ENCODE results near the gene NDUFA1. TPM values are rescaled to one million over a fixed set of nuclear protein-coding genes. Genes with fewer than 3 reads are reported as not detected.
"Not testable (repeated sequence)": the region's sequence is repeated elsewhere in the genome, so short reads cannot be mapped to it uniquely, and the experiment has no call there.

Gene NDUFA1
- total RNA-seq, 2 experiments from 2014 or later = 105 to 107 TPM

DNA sequence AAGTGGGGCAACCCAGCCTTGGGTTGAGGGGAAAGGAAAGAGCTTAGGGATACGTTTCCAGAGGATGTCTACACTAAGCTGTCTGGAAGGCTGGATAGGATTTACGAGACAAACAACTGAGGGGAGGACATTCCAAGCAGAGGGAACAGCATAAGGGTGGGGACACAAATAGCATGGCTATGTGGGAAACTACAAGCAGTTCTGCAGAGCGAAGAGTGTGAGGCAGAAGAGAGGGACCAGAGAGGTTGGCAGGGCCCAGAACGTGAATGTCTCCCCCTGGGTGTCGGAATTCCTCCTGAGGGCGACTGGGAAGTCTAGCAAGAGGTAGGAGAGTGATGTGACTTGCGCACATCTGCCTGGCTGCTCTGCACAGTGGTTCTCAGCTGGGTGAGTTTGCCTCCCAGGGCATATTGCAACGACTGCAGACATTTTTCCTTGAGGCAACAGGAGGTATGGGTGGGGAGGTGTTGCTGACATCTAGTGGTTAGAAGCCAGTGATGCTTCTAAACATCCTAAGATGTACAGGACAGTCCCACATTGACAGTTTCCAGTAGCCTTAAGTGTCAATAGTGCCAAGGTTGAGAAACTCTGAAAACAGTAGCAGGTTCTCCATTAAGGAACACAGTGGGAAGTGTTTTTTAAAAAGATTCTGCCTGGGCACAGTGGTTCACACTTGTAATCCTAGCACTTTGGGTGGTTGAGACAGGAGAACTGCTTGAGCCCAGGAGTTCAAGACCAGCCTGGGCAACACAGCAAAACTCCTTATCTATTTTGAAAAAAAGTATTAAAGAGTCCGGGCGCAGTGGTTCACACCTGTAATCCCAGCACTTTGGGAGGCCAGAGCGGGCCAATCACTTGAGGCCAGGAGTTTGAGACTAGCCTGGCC lies 9.2 kb downstream of the NDUFA1 start:
- Mint-ChIP-seq H3K9me3 (no peaks in the 10 kb centered on the region), H3K27me3 (ENCODE audit: low read depth) (no peaks in the 10 kb centered on the region), H3K4me1 (ENCODE audit: low read depth) (peaks cover 15% of the 10 kb centered on the region), H3K36me3 (ENCODE audit: low read depth) (peaks cover 3% of the 10 kb centered on the region), H3K4me3 (no peak overlapping the region), H3K27ac (no peak overlapping the region)
- CTCF ChIA-PET = interaction anchor here (0.6 to 1.6 kb wide), 3 partner anchors 11 to 122 kb away, joined by 3 to 5 read pairs (median 4); partner anchors contain the start of gene SOWAHD
- intact Hi-C loops (cut with micrococcal nuclease) = loop anchor here (1.0 kb wide), 4 partner anchors 9 to 364 kb away; partner anchors contain the start of genes NDUFA1, RNF113A and RPL39
- peak; percentile 41 for DNase-seq

DNA sequence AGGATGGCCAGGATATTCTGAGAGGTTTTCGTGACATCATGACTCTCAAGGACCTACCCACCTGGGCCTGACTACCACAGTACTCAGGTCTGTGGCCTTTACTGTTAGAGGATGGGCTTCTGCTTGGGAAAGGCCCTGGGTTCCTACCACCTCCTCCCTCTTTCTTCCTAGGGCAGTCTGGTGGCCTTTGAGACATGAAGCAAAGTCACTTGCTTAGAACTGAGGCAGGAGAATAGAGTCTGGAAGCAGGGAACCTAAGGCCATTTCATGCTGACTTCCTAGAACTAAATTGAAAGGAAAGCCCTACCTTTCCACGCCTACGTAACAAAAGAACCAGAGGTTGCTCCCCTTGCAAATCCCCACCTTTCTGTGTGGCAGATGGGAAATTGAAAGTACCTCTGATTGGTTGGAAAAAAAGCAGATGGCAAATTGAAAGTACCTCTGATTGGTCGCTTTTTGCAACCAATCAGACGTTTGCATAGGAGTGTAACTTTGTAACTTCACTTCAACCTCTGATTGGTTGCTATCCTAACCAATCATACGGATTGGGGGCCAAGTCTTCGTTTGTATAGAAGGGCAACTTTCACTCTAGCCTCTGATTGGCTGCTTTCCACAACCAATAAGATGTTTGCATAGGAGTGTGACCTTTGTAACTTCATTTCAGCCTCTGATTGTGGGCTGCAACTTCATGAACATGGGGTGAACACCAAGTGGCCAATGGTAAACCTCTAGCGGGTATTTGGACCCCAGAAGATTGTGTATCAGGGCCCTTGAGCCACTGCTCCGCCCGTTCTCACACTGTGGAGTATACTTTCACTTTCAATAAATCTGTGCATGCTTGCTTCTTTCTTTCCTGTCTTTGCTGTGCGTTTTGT lies 14.2 kb downstream of the NDUFA1 start:
- peak; percentile 9 for DNase-seq
- H3K4me1 Mint-ChIP-seq (ENCODE audit: low read depth) = peaks cover 12% of the 10 kb centered on the region
- no peaks in the 10 kb centered on the region for H3K27me3 Mint-ChIP-seq (ENCODE audit: low read depth)
- H3K36me3 Mint-ChIP-seq (ENCODE audit: low read depth) = no peaks in the 10 kb centered on the region
- H3K9me3 Mint-ChIP-seq = no peaks in the 10 kb centered on the region
- intact Hi-C loops (cut with micrococcal nuclease) = no loop called here
- peak overlapping the region; percentile 6 for H3K4me3 Mint-ChIP-seq
- no peak overlapping the region for H3K27ac Mint-ChIP-seq
- CTCF ChIA-PET = interaction anchor here (2.0 kb wide), 1 partner anchor 7 kb away, joined by 12 read pairs; no protein-coding TSS in a partner anchor

DNA sequence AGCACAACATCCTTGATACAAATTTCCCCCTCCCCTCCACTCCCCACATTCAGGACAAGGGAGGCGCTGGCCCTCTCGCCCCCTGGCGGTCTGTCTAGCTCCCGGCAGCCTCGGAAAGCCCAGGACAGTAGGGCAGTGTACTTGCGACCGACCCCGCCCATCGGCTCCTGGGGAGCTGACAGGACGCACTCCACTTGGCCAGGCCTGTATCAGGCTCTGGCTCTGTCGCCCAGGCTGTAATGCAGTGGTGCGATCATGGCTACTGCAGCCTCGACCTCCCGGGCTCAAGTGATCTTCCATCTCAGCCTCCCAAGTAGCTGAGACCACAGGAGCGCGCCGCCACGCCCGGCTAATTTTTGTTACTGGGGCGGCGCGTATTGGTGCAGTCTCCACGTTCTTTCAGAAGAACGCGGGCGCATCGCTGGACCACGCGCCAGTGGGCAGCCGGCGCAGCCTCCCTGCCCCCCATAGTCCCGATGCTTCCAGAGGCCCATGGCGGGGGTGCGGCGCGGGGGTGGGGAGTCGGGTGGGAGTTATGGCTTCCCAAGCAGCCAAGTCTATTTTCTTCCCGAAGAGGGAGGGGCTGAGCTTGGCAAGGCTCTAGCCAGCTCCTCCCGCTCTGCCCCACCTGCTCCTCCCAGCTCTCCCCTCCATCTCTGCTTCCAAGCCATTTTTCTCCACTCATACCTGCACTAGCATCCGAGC lies 16.2 kb downstream of the NDUFA1 start:
- CTCF ChIA-PET = interaction anchor here (0.6 to 2.0 kb wide), 20 partner anchors 8 to 633 kb away, joined by 3 to 12 read pairs (median 4); partner anchors contain the start of genes AKAP14, RPL39 and UPF3B
- Mint-ChIP-seq H3K4me1 (ENCODE audit: low read depth) (peaks cover 10% of the 10 kb centered on the region), H3K27me3 (ENCODE audit: low read depth) (no peaks in the 10 kb centered on the region), H3K9me3 (no peaks in the 10 kb centered on the region), H3K36me3 (ENCODE audit: low read depth) (no peaks in the 10 kb centered on the region), H3K4me3 (peak overlapping the region; percentile 42), H3K27ac (no peak overlapping the region)
- DNase-seq = peak; percentile 72
- intact Hi-C loops (cut with micrococcal nuclease) = no loop called here

DNA sequence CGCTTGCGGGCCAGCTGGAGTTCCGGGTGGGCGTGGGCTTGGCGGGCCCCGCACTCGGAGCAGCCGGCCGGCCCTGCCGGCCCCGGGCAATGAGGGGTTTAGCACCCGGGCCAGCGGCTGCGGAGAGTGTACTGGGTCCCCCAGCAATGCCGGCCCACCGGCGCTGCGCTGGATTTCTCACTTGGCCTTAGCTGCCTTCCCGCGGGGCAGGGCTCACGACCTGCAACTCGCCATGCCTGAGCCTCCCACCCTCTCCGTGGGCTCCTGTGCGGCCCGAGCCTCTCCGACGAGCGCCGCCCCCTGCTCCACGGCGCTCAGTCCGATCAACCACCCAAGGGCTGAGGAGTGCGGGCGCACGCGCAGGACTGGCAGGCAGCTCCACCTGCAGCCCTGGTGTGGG lies 19.0 kb downstream of the NDUFA1 start:
- H3K4me3 Mint-ChIP-seq; CTCF ChIA-PET; H3K9me3 Mint-ChIP-seq; H3K36me3 Mint-ChIP-seq (ENCODE audit: low read depth); H3K27ac Mint-ChIP-seq; intact Hi-C loops (cut with micrococcal nuclease); H3K27me3 Mint-ChIP-seq (ENCODE audit: low read depth); DNase-seq: not testable (repeated sequence)
- H3K4me1 Mint-ChIP-seq (ENCODE audit: low read depth) = peaks cover 10% of the 10 kb centered on the region

DNA sequence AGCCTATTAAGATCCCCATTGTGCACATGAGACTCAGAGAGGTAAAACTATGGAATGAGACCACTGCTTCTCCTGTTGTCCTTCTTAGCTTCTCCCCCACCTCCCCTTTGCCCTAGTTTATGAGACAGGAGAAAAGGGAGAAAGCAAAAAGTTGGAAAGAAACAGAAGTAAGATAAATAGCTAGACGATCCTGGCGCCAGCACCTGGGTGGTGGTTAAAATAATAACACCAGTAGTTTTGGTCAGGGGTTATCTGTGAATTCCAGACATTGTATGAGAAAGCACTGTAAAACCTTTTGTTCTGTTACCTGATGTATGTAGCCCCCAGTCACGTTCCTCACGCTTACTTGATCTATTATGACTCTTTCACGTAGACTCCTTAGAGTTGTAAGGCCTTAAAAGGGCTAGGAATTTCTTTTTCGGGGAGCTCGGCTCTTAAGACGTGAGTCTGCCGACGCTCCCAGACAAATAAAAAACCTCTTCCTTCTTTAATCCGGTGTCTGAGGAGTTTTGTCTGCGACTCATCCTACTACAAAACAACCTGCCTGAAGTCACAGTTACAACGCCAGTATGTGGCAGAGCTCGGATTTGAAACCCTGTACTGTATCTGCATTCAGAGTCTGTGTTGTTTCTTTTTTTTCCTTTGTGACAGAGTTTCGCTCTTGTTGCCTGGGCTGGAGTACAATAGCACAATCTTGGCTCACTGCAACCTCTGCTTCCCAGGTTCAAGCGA lies 20.5 kb downstream of the NDUFA1 start:
- CTCF ChIA-PET = interaction anchor here (0.6 to 0.7 kb wide), 3 partner anchors 12 to 380 kb away, joined by 3 to 4 read pairs (median 3); no protein-coding TSS in a partner anchor
- H3K4me1 Mint-ChIP-seq (ENCODE audit: low read depth); H3K9me3 Mint-ChIP-seq; H3K27ac Mint-ChIP-seq; H3K36me3 Mint-ChIP-seq (ENCODE audit: low read depth); H3K27me3 Mint-ChIP-seq (ENCODE audit: low read depth); DNase-seq; intact Hi-C loops (cut with micrococcal nuclease); H3K4me3 Mint-ChIP-seq: not testable (repeated sequence)

DNA sequence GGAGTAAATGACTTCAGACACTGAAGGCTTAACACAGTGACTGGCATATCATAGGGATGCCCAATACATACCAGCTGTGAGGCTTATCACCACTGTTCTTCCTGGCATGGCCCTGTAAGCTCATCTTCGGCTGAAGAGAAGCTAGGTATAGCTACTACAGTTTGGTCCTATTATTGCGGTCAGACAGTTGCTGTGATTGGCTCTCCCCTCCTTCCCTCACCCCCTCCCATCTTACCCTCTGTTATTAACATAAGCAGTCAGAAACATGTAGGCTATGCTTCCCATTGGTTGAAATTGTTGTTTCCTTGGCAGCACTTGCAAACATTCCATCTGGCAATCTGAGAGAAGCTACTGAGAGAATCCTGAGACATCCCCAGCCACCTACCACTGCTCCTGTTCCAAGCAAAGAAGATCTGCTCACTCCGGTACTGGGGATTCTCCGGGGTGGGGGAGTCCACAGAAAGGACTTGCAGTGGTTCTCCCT lies 24.3 kb downstream of the NDUFA1 start, which contains the start of gene AKAP14:
Gene AKAP14, plus strand, starts transcription at position 51 of the 484 bp plus-strand sequence. CDS start 7,331 bp downstream, outside the sequence.
- H3K9me3 Mint-ChIP-seq = no peaks in the 10 kb centered on the region
- DNase-seq = no peak
- intact Hi-C loops (cut with micrococcal nuclease) = no loop called here
- no peak within 1 kb of the TSS for H3K27ac Mint-ChIP-seq
- H3K27me3 Mint-ChIP-seq (ENCODE audit: low read depth) = no peaks in the 10 kb centered on the region
- H3K36me3 Mint-ChIP-seq (ENCODE audit: low read depth) = no peaks in the 10 kb centered on the region
- CTCF ChIA-PET = interaction anchor here (0.8 kb wide), 1 partner anchor 8 kb away, joined by 3 read pairs; no protein-coding TSS in a partner anchor
- H3K4me1 Mint-ChIP-seq (ENCODE audit: low read depth) = peaks cover 2% of the 10 kb centered on the region
- no peak within 1 kb of the TSS for H3K4me3 Mint-ChIP-seq

DNA sequence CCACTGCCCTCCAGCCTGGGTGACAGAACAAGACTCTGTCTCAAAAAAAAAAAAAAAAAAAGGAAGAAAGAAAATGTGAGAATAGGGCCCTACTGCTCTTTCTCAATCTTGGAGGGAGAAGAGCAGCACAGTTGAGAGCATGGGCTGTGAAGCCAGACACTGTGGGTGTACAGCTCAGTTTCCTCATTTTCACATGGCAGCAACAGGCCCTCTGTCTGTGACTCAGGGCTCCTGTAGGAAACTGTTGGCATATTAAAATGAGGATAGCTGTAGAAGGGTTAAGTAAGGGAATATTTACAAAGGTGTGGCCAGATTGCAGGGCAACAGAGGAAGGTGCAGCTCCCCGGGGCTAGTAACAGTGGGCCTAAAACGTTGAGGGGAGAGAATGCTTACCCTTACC lies 27.5 kb downstream of the NDUFA1 start:
- intact Hi-C loops (cut with micrococcal nuclease) = no loop called here
- Mint-ChIP-seq H3K9me3 (no peaks in the 10 kb centered on the region), H3K4me3 (no peak overlapping the region), H3K4me1 (ENCODE audit: low read depth) (peaks cover 3% of the 10 kb centered on the region), H3K36me3 (ENCODE audit: low read depth) (no peaks in the 10 kb centered on the region), H3K27me3 (ENCODE audit: low read depth) (no peaks in the 10 kb centered on the region), H3K27ac (no peak overlapping the region)
- CTCF ChIA-PET = interaction anchor here (0.8 kb wide), 1 partner anchor 12 kb away, joined by 7 read pairs; no protein-coding TSS in a partner anchor
- DNase-seq = no peak

DNA sequence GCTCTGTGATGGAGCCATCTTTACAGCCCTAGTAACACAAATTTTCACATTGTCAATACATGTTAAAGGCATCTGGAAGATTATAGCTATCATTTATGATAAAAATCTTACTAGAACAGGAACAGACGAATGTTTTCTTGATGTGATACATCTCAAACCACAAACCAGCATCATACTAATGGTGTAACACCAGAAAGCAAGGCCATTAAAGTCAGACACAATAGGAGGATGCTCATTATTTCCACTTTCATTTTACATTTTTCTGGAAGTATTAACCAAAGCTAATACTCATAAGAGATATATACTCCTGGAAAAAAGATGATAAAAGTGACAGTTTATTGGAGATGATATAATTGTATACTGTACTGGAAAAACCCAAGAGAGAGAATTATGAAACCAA lies 29.3 kb downstream of the NDUFA1 start:
- Mint-ChIP-seq H3K27me3 (ENCODE audit: low read depth) (no peaks in the 10 kb centered on the region), H3K4me3 (no peak overlapping the region), H3K27ac (no peak overlapping the region), H3K36me3 (ENCODE audit: low read depth) (no peaks in the 10 kb centered on the region), H3K4me1 (ENCODE audit: low read depth) (peaks cover 3% of the 10 kb centered on the region), H3K9me3 (no peaks in the 10 kb centered on the region)
- DNase-seq = no peak
- intact Hi-C loops (cut with micrococcal nuclease) = no loop called here
- CTCF ChIA-PET = no interaction called here

DNA sequence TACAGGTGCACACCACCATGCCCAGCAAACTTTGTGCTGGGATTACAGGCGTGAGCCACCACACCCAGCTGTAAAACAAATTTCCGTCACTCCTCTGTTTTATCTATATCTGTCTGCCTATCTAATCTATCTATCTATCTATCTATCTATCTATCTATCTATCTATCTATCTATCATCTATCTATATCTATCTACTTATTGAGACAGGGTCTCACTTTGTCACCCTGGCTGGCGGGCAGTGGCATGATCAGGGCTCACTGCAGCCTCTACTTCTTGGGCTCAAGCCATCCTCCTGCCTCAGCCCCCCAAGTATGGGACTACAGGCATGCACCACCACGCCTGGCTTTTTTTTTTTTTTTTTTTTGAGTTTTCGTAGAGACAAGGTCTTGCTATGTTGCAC lies 44.7 kb downstream of the NDUFA1 start:
- H3K27me3 Mint-ChIP-seq (ENCODE audit: low read depth) = no peaks in the 10 kb centered on the region
- CTCF ChIA-PET = no interaction called here
- H3K9me3 Mint-ChIP-seq = no peaks in the 10 kb centered on the region
- H3K4me3 Mint-ChIP-seq = no peak overlapping the region
- no peaks in the 10 kb centered on the region for H3K36me3 Mint-ChIP-seq (ENCODE audit: low read depth)
- no peaks in the 10 kb centered on the region for H3K4me1 Mint-ChIP-seq (ENCODE audit: low read depth)
- intact Hi-C loops (cut with micrococcal nuclease) = no loop called here
- DNase-seq = no peak
- no peak overlapping the region for H3K27ac Mint-ChIP-seq

DNA sequence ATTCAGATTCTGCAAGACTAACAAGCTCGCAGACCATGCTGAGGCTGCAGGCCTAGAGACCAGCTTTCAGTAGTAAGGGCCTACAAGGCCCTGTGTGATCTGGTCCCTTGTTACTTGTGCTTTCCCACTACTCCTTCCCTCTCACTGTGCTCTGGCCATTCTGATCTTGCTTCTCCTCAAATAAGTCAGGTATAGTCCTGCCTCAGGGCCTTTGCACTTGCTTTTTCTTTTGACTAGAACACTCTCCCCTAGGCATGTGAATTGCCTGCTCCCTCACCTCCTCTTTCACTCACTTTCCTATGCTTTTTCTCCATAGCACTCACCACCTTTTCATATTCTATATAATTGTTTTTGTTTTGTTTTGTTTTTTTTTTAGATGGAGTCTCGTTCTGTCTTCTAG lies 46.2 kb downstream of the NDUFA1 start:
- H3K36me3 Mint-ChIP-seq (ENCODE audit: low read depth) = no peaks in the 10 kb centered on the region
- intact Hi-C loops (cut with micrococcal nuclease) = no loop called here
- CTCF ChIA-PET = no interaction called here
- H3K27ac Mint-ChIP-seq = no peak overlapping the region
- DNase-seq = no peak
- H3K9me3 Mint-ChIP-seq = no peaks in the 10 kb centered on the region
- H3K4me1 Mint-ChIP-seq (ENCODE audit: low read depth) = no peaks in the 10 kb centered on the region
- no peaks in the 10 kb centered on the region for H3K27me3 Mint-ChIP-seq (ENCODE audit: low read depth)
- no peak overlapping the region for H3K4me3 Mint-ChIP-seq
